Keratinocyte (primary cell): Measurements from ENCODE around the gene UBE2L5.

Experiments used
- EZH2 ChIP-seq: IDR thresholded peaks from one replicate; pipeline ENCODE4 v1.6.1; 2012; ENCODE audit warnings: inconsistent platforms, mild to moderate bottlenecking, low read length, moderate library complexity
- TF ChIP-seq, protein P1 (sequence below), 3 experiments: IDR thresholded peaks in 1 of 3; conservative IDR thresholded peaks in 1 of 3; optimal IDR thresholded peaks in 1 of 3; 2 replicates in 2 of 3; 3 replicates in 1 of 3; pipeline versions ENCODE3 to v1.5.1; 2011; ENCODE audit warnings: low read length in 3 of 3, mild to moderate bottlenecking in 3 of 3, moderate library complexity in 2 of 3, control low read depth in 1 of 3, inconsistent platforms in 1 of 3; ENCODE audit not compliant: insufficient read depth in 2 of 3; ENCODE audit errors: extremely low read depth in 1 of 3

GRCh38 chr13:30413842-30414241, 8.5 kb upstream of the UBE2L5 start:
- TF ChIP-seq, protein P1, sequence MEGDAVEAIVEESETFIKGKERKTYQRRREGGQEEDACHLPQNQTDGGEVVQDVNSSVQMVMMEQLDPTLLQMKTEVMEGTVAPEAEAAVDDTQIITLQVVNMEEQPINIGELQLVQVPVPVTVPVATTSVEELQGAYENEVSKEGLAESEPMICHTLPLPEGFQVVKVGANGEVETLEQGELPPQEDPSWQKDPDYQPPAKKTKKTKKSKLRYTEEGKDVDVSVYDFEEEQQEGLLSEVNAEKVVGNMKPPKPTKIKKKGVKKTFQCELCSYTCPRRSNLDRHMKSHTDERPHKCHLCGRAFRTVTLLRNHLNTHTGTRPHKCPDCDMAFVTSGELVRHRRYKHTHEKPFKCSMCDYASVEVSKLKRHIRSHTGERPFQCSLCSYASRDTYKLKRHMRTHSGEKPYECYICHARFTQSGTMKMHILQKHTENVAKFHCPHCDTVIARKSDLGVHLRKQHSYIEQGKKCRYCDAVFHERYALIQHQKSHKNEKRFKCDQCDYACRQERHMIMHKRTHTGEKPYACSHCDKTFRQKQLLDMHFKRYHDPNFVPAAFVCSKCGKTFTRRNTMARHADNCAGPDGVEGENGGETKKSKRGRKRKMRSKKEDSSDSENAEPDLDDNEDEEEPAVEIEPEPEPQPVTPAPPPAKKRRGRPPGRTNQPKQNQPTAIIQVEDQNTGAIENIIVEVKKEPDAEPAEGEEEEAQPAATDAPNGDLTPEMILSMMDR (optimal IDR thresholded peaks at IDR 0.05 in 1 of 3, IDR thresholded peaks at IDR 0.05 in 1 of 3, conservative IDR thresholded peaks at IDR 0.05 in 1 of 3; ENCODE audit: extremely low read depth in 1 of 3, insufficient read depth in 2 of 3, low read length in 3 of 3), result no peak
- no peak for TF ChIP-seq EZH2
